NT2/D1 (cell line): Measurements from ENCODE around the gene MINK1.

Source experiments
- YY1 ChIP-seq: IDR thresholded peaks from 2 replicates; pipeline ENCODE4 v1.6.1; 2011; ENCODE audit not compliant: insufficient read length, insufficient read depth
- ZNF274 ChIP-seq: IDR thresholded peaks from 2 replicates; pipeline ENCODE4 v1.6.1; 2011; ENCODE audit warnings: mild to moderate bottlenecking, low read depth, low read length

DNA sequence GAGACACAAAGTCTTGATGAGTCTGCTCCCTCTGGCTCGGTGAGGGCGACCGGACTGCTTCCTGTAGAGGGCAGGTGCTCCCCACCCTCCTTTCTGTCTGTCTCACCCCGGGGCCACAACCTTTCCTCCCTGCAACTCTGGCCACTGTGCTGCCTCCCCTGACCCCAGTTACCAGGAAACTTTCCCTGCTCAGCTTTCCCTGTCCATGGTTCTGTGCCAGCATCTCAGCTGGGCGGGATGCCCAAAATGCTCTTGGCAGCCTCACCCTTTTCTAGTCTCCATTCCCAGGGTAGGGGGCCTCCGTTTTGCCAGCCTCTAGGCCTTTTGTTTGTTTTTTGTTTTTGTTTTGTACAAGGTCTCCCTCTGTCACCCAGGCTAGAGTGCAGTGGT lies 24.8 kb upstream of the MINK1 start:
- TF ChIP-seq YY1 (no peak), ZNF274 (no peak)
